Measurements from ENCODE around the gene CD226. TPM values are rescaled to one million over a fixed set of nuclear protein-coding genes. Genes with fewer than 3 reads are reported as not detected.
A peak's percentile ranks its signal among the peaks of the same experiment; 100 is the strongest.

The CD226 gene
- 1 to 10 TPM in 2 of 4 donors, under 1 TPM in 2; 0.72 to 5.2 (median 1.3) TPM for total RNA-seq

DNA sequence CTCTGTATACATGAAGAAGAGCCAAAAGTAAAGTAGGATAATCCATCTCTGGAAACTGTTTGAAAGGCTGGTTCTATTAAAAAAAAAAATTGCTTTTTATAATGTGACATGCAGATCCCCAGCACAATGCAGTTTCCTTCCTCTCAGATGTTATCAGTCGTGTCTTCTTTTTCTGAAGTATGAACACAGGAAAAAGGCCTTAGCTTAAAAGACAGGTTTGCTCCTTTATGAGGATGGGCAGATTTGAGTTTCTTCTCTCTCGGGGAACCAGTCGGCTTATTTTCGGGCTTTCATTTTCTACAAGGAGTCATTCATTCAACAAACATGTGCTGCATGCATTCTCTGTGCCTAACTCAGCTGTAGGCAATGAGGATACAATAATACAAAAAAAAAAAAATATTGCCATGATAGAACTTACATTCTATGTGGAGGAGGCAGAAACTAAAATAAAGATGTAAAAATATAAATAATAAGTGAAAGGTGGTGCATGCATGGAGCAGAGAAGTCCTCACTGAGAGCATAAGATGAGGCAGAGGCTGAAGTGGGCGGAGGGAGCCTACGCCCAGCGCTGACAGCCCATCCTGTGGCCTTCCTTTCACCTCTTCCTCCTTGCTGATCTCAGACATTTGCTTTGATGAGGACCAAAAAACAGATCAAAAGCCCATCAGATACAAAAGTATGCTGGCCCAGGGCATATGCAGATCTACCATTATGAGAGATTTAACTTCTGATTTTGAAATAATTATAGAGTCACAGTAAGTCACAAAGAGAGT lies at the start of gene CD226:
CD226 (minus strand) TSS at position 513 of the 773 bp plus-strand sequence; CDS start at position 46, 467 bp downstream.
- DNase-seq, result no peak
- intact Hi-C loops (cut with DNase I), result no loop called here
- Histone ChIP-seq H3K27me3 (no peaks in the 10 kb centered on the region), H3K27ac (peak within 1 kb of the TSS in 2 of 4 donors; percentile 3 to 33), H3K36me3 (no peaks in the 10 kb centered on the region), H3K4me3 (peak within 1 kb of the TSS in 1 of 4 donors; percentile 14), H3K4me1 (no peaks in the 10 kb centered on the region), H3K9me3 (no peaks in the 10 kb centered on the region)
- TF ChIP-seq, protein P1, sequence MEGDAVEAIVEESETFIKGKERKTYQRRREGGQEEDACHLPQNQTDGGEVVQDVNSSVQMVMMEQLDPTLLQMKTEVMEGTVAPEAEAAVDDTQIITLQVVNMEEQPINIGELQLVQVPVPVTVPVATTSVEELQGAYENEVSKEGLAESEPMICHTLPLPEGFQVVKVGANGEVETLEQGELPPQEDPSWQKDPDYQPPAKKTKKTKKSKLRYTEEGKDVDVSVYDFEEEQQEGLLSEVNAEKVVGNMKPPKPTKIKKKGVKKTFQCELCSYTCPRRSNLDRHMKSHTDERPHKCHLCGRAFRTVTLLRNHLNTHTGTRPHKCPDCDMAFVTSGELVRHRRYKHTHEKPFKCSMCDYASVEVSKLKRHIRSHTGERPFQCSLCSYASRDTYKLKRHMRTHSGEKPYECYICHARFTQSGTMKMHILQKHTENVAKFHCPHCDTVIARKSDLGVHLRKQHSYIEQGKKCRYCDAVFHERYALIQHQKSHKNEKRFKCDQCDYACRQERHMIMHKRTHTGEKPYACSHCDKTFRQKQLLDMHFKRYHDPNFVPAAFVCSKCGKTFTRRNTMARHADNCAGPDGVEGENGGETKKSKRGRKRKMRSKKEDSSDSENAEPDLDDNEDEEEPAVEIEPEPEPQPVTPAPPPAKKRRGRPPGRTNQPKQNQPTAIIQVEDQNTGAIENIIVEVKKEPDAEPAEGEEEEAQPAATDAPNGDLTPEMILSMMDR (IDR thresholded peaks at IDR 0.05), result no peak
- no peak for TF ChIP-seq POLR2A (IDR thresholded peaks at IDR 0.05)
- WGBS, 2 donors, result 42 to 51% methylated on average over 7 of the region's 7 CpGs

DNA sequence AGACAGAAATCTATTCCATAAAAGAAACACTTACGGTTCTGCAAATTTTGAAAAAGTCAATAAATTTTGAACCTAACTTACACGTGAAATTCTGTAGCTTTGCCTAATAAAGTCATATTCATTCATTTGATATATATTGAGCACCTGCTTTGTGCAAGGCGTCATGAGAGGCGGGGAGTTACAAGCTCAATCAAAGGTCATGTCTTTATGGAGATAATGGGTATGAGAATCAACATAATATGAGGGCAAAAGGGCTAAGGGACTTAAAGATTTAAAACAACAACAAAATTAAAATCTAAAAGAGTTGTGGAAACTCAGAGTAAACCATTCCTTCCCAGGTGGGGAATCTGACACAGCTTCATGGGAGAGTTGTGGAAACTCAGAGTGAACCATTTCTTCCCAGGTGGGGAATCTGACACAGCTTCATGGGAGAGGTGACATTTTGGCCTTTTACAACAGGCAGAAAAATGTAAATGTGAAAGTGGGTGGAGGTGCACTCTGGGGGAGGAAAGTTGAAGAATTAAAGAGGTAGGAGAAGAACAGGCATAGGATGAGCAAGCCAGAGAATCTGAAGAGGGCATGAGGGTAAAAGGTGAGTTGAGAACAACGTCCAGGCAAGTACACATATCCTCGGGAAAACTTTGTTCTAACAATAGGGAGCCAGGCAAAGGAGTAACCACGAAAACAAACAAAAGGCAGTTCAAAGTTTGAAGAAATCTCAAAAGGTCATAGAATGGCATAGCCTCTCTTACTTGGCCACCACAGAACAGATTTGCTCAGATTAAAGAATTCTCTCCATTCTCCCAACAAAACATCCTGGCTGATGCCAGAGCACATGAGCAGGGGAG lies 49.5 kb upstream of the CD226 start:
- Histone ChIP-seq H3K27ac (no peak overlapping the region), H3K27me3 (no peaks in the 10 kb centered on the region), H3K4me3 (no peak overlapping the region), H3K36me3 (peaks cover 0 to 21% (median 0%) of the 10 kb centered on the region in 3 donors), H3K9me3 (no peaks in the 10 kb centered on the region), H3K4me1 (no peaks in the 10 kb centered on the region)
- 75 to 78% methylated on average over 7 of the region's 7 CpGs for WGBS, 2 donors
- TF ChIP-seq, protein P1 (IDR thresholded peaks at IDR 0.05), result no peak
- TF ChIP-seq POLR2A (IDR thresholded peaks at IDR 0.05), result no peak
- no peak for DNase-seq
- intact Hi-C loops (cut with DNase I), result no loop called here

DNA sequence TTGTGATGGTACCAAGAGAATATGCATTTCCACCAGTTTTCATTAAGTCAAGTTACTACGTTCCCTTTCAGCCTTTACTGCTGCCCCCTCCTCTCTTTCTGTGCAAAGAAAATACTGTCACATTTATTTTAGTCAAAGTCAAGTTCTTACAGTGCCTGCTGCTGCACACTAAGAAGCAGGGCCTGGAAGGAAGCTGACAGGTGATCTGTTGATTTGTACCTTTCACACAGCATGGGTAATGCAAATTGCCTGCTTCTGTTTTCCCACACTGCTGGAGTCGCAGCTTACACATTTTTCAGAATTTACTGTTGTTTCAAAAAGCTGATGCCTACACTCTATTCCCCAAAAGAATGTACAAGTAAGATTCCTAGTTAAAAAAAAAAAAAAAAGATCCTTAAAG lies 48.7 kb upstream of the CD226 start:
- no peaks in the 10 kb centered on the region for H3K4me1 ChIP-seq
- H3K36me3 ChIP-seq, result peaks cover 0 to 15% (median 0%) of the 10 kb centered on the region in 3 donors
- H3K9me3 ChIP-seq, result no peaks in the 10 kb centered on the region
- intact Hi-C loops (cut with DNase I), result no loop called here
- no peak overlapping the region for H3K27ac ChIP-seq
- 93 to 96% methylated on average over 2 of the region's 2 CpGs for WGBS, 2 donors
- TF ChIP-seq, protein P1 (IDR thresholded peaks at IDR 0.05), result no peak
- TF ChIP-seq POLR2A (IDR thresholded peaks at IDR 0.05), result no peak
- no peaks in the 10 kb centered on the region for H3K27me3 ChIP-seq
- no peak overlapping the region for H3K4me3 ChIP-seq
- no peak for DNase-seq

DNA sequence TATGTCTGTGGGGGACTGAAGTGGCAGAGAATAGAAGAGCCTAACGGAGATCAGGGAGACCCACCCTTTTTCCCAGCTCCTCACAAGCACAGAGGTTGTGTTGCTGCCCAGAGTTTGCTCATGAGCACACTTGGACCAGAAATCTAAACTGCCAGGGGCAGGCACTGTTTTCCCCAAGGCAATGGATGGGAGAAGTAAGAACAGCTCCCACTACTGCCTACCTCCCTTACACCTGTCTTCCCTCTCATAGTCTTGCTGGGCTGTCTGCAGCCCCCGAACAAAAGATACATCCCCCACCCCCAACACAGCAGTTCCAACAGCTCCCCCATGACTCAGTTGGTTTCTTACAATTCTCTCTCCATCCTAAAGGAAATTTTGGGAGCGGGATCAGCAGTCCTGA lies 48.1 kb upstream of the CD226 start:
- H3K36me3 ChIP-seq, result peaks cover 0 to 10% (median 0%) of the 10 kb centered on the region in 3 donors
- H3K4me1 ChIP-seq, result no peaks in the 10 kb centered on the region
- no peaks in the 10 kb centered on the region for H3K27me3 ChIP-seq
- H3K4me3 ChIP-seq, result no peak overlapping the region
- intact Hi-C loops (cut with DNase I), result no loop called here
- H3K27ac ChIP-seq, result no peak overlapping the region
- TF ChIP-seq POLR2A (IDR thresholded peaks at IDR 0.05), result no peak
- TF ChIP-seq, protein P1 (IDR thresholded peaks at IDR 0.05), result no peak
- DNase-seq, result no peak
- no peaks in the 10 kb centered on the region for H3K9me3 ChIP-seq
- WGBS, 2 donors, result 74 to 92% methylated on average over 3 of the region's 3 CpGs

DNA sequence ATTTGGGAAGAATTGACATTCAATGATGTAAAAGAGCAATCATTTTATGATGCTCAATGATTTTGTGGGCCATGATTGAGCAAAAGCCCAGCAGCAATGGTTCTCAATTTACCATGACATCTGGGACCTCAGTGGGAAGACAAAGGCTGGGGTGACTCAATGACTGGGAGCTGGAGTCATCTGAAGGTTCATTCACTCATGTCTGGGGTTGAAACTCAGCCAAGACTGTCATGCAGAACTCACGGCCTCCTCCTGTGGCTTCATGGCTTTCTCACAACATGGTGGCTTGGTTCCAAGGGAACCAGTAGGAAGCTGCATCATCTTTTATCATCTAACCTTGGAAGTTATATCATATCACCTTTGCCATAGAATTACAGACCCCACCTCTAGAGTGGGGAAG lies 45.1 kb upstream of the CD226 start:
- no peak overlapping the region for H3K27ac ChIP-seq
- 38 to 80% methylated on average over 1 of the region's 1 CpG for WGBS, 2 donors
- intact Hi-C loops (cut with DNase I), result no loop called here
- no peak for TF ChIP-seq POLR2A (IDR thresholded peaks at IDR 0.05)
- TF ChIP-seq, protein P1 (IDR thresholded peaks at IDR 0.05), result no peak
- H3K4me1 ChIP-seq, result no peaks in the 10 kb centered on the region
- H3K9me3 ChIP-seq, result no peaks in the 10 kb centered on the region
- no peaks in the 10 kb centered on the region for H3K27me3 ChIP-seq
- DNase-seq, result no peak
- peaks cover 0 to 16% (median 0%) of the 10 kb centered on the region in 3 donors for H3K36me3 ChIP-seq
- no peak overlapping the region for H3K4me3 ChIP-seq
